GM18907 (cell line): ENCODE data around the gene LRRC4C.
"Not testable (repeated sequence)": the region's sequence is repeated elsewhere in the genome, so short reads cannot be mapped to it uniquely, and the experiment has no call there.

Source experiments
- ATAC-seq: cut with Tn5 transposase; IDR thresholded peaks from one replicate; pipeline ENCODE4 v1.9.1; 2021; ENCODE audit warnings: mild to moderate bottlenecking, moderate library complexity; ENCODE audit not compliant: unreplicated experiment

LRRC4C gene

GRCh38 chr11:40910774-40911173, 548.7 kb downstream of the LRRC4C start:
- ATAC-seq: not testable (repeated sequence)

GRCh38 chr11:40894501-40894900, 565.0 kb downstream of the LRRC4C start:
- ATAC-seq: no peak

GRCh38 chr11:40885250-40885954, 574.0 kb downstream of the LRRC4C start:
- no peak for ATAC-seq

GRCh38 chr11:40882301-40882700, 577.2 kb downstream of the LRRC4C start:
- ATAC-seq: no peak

- no peak for ATAC-seq
Measured at GRCh38 chr11:40879911-40880310, 579.5 kb downstream of the LRRC4C start.

- ATAC-seq: no peak
Measured at GRCh38 chr11:40877981-40878380, 581.5 kb downstream of the LRRC4C start.

- no peak for ATAC-seq
Measured at GRCh38 chr11:40877256-40877655, 582.2 kb downstream of the LRRC4C start.

GRCh38 chr11:40867991-40868632, 591.3 kb downstream of the LRRC4C start:
- ATAC-seq: no peak

GRCh38 chr11:40857754-40858153, 601.7 kb downstream of the LRRC4C start:
- not testable (repeated sequence) for ATAC-seq

GRCh38 chr11:40842750-40843339, 616.6 kb downstream of the LRRC4C start:
- no peak for ATAC-seq

- ATAC-seq: no peak
Measured at GRCh38 chr11:40841231-40841630, 618.2 kb downstream of the LRRC4C start.

GRCh38 chr11:40838181-40838683, 621.2 kb downstream of the LRRC4C start:
- no peak for ATAC-seq

- ATAC-seq: no peak
Measured at GRCh38 chr11:40827116-40827515, 632.3 kb downstream of the LRRC4C start.

- no peak for ATAC-seq
Measured at GRCh38 chr11:40826601-40827000, 632.9 kb downstream of the LRRC4C start.

GRCh38 chr11:40825201-40825834, 634.1 kb downstream of the LRRC4C start:
- no peak for ATAC-seq

GRCh38 chr11:40819230-40819629, 640.2 kb downstream of the LRRC4C start:
- ATAC-seq: no peak

- no peak for ATAC-seq
Measured at GRCh38 chr11:40816976-40817375, 642.5 kb downstream of the LRRC4C start.

GRCh38 chr11:40797981-40798380, 661.5 kb downstream of the LRRC4C start:
- no peak for ATAC-seq

- no peak for ATAC-seq
Measured at GRCh38 chr11:40787224-40787623, 672.2 kb downstream of the LRRC4C start.

- no peak for ATAC-seq
Measured at GRCh38 chr11:40763046-40763445, 696.4 kb downstream of the LRRC4C start.

GRCh38 chr11:40759341-40759740, 700.1 kb downstream of the LRRC4C start:
- ATAC-seq: no peak

GRCh38 chr11:40754297-40754696, 705.2 kb downstream of the LRRC4C start:
- no peak for ATAC-seq
